K562 (cell line): ENCODE results near the gene ATIC.

Source experiments
- ATF4 ChIP-seq: fragments of 450-650 bp; formaldehyde crosslinking; IDR thresholded peaks from 2 replicates; pipeline ENCODE4 v1.4.0; 2022; ENCODE audit warnings: mild to moderate bottlenecking, moderate library complexity
- ATF6 ChIP-seq: sonication (generic); formaldehyde crosslinking; IDR thresholded peaks from 2 replicates; pipeline ENCODE4 v1.4.0; 2020; ENCODE audit warnings: mild to moderate bottlenecking, missing genetic modification reagents
- ATF7 ChIP-seq: fragments of 450-650 bp; IDR thresholded peaks from 2 replicates; pipeline ENCODE4 v1.7.1; 2014; ENCODE audit warnings: mild to moderate bottlenecking, moderate library complexity
- BMI1 ChIP-seq: fragments of 150-350 bp; IDR thresholded peaks from 2 replicates; pipeline ENCODE4 v1.6.1; 2014; ENCODE audit warnings: low read length
- BRF1 ChIP-seq: IDR thresholded peaks from 3 replicates; pipeline ENCODE4 v1.6.1; 2011; ENCODE audit warnings: borderline replicate concordance, mild to moderate bottlenecking; ENCODE audit not compliant: insufficient read length; ENCODE audit errors: extremely low read depth
- ELF1 ChIP-seq: fragments of 200-800 bp; sonication (Bioruptor generic); IDR thresholded peaks from 2 replicates; pipeline ENCODE4 v1.6.1; 2016; ENCODE audit warnings: missing genetic modification characterization, missing compliant biosample characterization
- FOXM1 ChIP-seq, 2 experiments: fragments of 450-650 bp in 1 of 2; sonication (generic) in 1 of 2; formaldehyde crosslinking in 1 of 2; IDR thresholded peaks; 2 replicates each; pipeline versions ENCODE4 v1.6.1 to v1.9.0; 2017 to 2022; ENCODE audit warnings: low read depth in 2 of 2, mild to moderate bottlenecking in 2 of 2, missing genetic modification reagents in 1 of 2, moderate library complexity in 1 of 2
- HDAC6 ChIP-seq: IDR thresholded peaks from 2 replicates; pipeline ENCODE4 v1.6.1; 2012; ENCODE audit warnings: low read depth, mild to moderate bottlenecking, control low read depth, inconsistent platforms, low read length, moderate library complexity
- KDM1A ChIP-seq, 2 experiments: fragments of 450-650 bp; IDR thresholded peaks; 2 replicates each; pipeline ENCODE4 v1.6.1; 2016; ENCODE audit warnings: mild to moderate bottlenecking in 2 of 2
- SIN3A ChIP-seq, 2 experiments: fragments of 150-350 bp in 1 of 2; IDR thresholded peaks; 2 replicates each; pipeline ENCODE4 v1.6.1; 2011 to 2016; ENCODE audit warnings: borderline replicate concordance in 2 of 2, low read depth in 2 of 2, low read length in 2 of 2, mild to moderate bottlenecking in 2 of 2, moderate library complexity in 2 of 2; ENCODE audit not compliant: control insufficient read depth in 1 of 2
- SMARCE1 ChIP-seq: fragments of 450-650 bp; IDR thresholded peaks from 2 replicates; pipeline ENCODE4 v1.7.1; 2016; ENCODE audit warnings: mild to moderate bottlenecking
- TFAP4 ChIP-seq: sonication (generic); formaldehyde crosslinking; IDR thresholded peaks from 2 replicates; pipeline ENCODE4 v1.8.0; 2022; ENCODE audit warnings: missing genetic modification reagents, mild to moderate bottlenecking, moderate library complexity, borderline replicate concordance
- TFE3 ChIP-seq: fragments of 450-650 bp; formaldehyde crosslinking; IDR thresholded peaks from 2 replicates; pipeline ENCODE4 v1.4.0; 2020; ENCODE audit warnings: mild to moderate bottlenecking, mixed read lengths

DNA sequence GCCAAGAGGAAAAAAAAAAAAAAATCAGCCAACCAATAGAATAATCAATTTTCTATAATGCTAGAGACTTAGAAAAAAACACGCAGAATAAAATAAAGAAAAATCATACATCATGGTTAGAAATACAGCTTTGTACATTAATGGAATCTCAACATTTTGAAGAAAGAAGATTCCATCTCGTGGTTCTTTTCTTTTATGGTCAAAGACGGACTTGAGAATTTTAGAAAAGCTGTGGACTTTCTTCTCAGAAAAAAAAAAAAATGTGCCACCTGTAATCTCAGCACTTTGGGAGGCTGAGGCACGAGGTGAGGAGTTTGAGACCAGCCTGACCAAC is 41.8 kb upstream of the ATIC start:
- no peak for TF ChIP-seq ATF4
- no peak for TF ChIP-seq BRF1
- no peak for TF ChIP-seq SMARCE1
- TF ChIP-seq SIN3A (IDR thresholded peaks at IDR 0.05; ENCODE audit: borderline replicate concordance in 2 of 2, control insufficient read depth in 1 of 2, low read depth in 2 of 2, low read length in 2 of 2) = no peak
- TF ChIP-seq FOXM1 (IDR thresholded peaks at IDR 0.05; ENCODE audit: low read depth) = no peak
- no peak for TF ChIP-seq FOXM1 (CRISPR knock-in tag; IDR thresholded peaks at IDR 0.05; ENCODE audit: low read depth)
- no peak for TF ChIP-seq HDAC6
- TF ChIP-seq TFE3 (CRISPR knock-in tag) = no peak
- TF ChIP-seq ELF1 = no peak
- TF ChIP-seq BMI1 = no peak
- TF ChIP-seq ATF6 (CRISPR knock-in tag) = no peak
- TF ChIP-seq KDM1A (IDR thresholded peaks at IDR 0.05) = no peak
- no peak for TF ChIP-seq TFAP4 (CRISPR knock-in tag)
- TF ChIP-seq ATF7 = no peak
